H1 (cell line): Measurements from ENCODE around the gene DLG5. TPM values are rescaled to one million over a fixed set of nuclear protein-coding genes. Genes with fewer than 3 reads are reported as not detected.

Experiments
- CTCF ChIA-PET: fragments of 300-600 bp; sonication (Branson Sonifier 250); formaldehyde crosslinking; loops from one replicate; lab custom pipeline; 2021; ENCODE audit not compliant: partially characterized antibody; lab: Charles Lee
- POLR2A ChIA-PET: fragments of 300-600 bp; sonication (Branson Sonifier 250); formaldehyde crosslinking; loops from one replicate; lab custom pipeline; 2021; ENCODE audit warnings: inconsistent platforms; ENCODE audit not compliant: partially characterized antibody; lab: Charles Lee
- DNase-seq, 2 experiments: peaks; one replicate each; pipeline versions ENCODE4 v3.0.0 to v3.0.0-alpha.2; 2010 to 2022; ENCODE audit warnings: low spot score in 2 of 2, low read depth in 1 of 2, mixed read lengths in 1 of 2
- FAIRE-seq: peaks from 2 replicates; lab custom pipeline; 2011; peaks lifted over from hg19 to GRCh38; lab: Jason Lieb, UNC
- H2AFZ ChIP-seq: 2 replicates; pipeline ENCODE4 v1.8.1; 2012; ENCODE audit warnings: low read length, inconsistent platforms
- H2AK5ac ChIP-seq: 2 replicates; pipeline ENCODE4 v1.6.1; 2013; ENCODE audit warnings: low read depth, low read length
- H2BK120ac ChIP-seq: replicated peaks from 2 replicates; pipeline ENCODE3; 2013; ENCODE audit warnings: low read depth, low read length, inconsistent platforms
- H2BK12ac ChIP-seq: 2 replicates; pipeline ENCODE4 v1.6.1; 2013; ENCODE audit warnings: low read depth, low read length
- H2BK15ac ChIP-seq: 2 replicates; pipeline ENCODE4 v1.6.1; 2013; ENCODE audit warnings: low read length
- H2BK20ac ChIP-seq: 2 replicates; pipeline ENCODE4 v1.6.1; 2013; ENCODE audit warnings: low read length
- H2BK5ac ChIP-seq: 2 replicates; pipeline ENCODE4 v1.6.1; 2013; ENCODE audit warnings: low read depth, low read length
- H3K14ac ChIP-seq: 2 replicates; pipeline ENCODE4 v1.6.1; 2013; ENCODE audit warnings: inconsistent platforms; ENCODE audit not compliant: insufficient read length
- H3K18ac ChIP-seq: 2 replicates; pipeline ENCODE4 v1.6.1; 2013; ENCODE audit warnings: low read length; ENCODE audit errors: extremely low read depth
- H3K23ac ChIP-seq: 2 replicates; pipeline ENCODE4 v1.6.1; 2013; ENCODE audit warnings: inconsistent platforms; ENCODE audit not compliant: insufficient read length
- H3K23me2 ChIP-seq: 2 replicates; pipeline ENCODE4 v1.6.1; 2013; ENCODE audit warnings: low read depth, low read length
- H3K27ac ChIP-seq: 2 replicates; pipeline ENCODE4 v1.6.1; 2011; ENCODE audit warnings: low read depth, low read length, inconsistent platforms
- H3K27me3 ChIP-seq, 4 experiments: replicated peaks in 1 of 4; 1 replicate in 1 of 4; 2 replicates in 3 of 4; pipeline versions ENCODE4 v1.6.1 to v1.8.1; 2011 to 2013; ENCODE audit warnings: low read length in 3 of 4, mild to moderate bottlenecking in 3 of 4, inconsistent platforms in 2 of 4, mixed read lengths in 2 of 4, moderate library complexity in 1 of 4; ENCODE audit not compliant: control insufficient read depth in 3 of 4, insufficient read depth in 3 of 4; ENCODE audit errors: extremely low read depth in 1 of 4
- H3K36me3 ChIP-seq, 4 experiments: 2 replicates each; pipeline versions ENCODE4 v1.6.1 to v1.8.1; 2011 to 2013; ENCODE audit warnings: mild to moderate bottlenecking in 4 of 4, low read length in 3 of 4, moderate library complexity in 2 of 4, control low read depth in 1 of 4, inconsistent platforms in 1 of 4; ENCODE audit not compliant: insufficient read depth in 4 of 4, control insufficient read depth in 2 of 4
- H3K4ac ChIP-seq: replicated peaks from 2 replicates; pipeline ENCODE3; 2013; ENCODE audit warnings: low read length, low read depth, mixed read lengths, inconsistent platforms; ENCODE audit not compliant: insufficient read length
- H3K4me1 ChIP-seq, 4 experiments: replicated peaks in 1 of 4; 1 replicate in 1 of 4; 2 replicates in 3 of 4; pipeline versions ENCODE4 v1.6.1 to v1.8.1; 2011 to 2013; ENCODE audit warnings: low read length in 3 of 4, inconsistent platforms in 2 of 4, mixed read lengths in 1 of 4; ENCODE audit not compliant: insufficient read depth in 4 of 4, control insufficient read depth in 3 of 4
- H3K4me2 ChIP-seq, 2 experiments: 2 replicates each; pipeline versions ENCODE4 v1.6.1 to v1.8.1; 2011 to 2013; ENCODE audit warnings: low read depth in 2 of 2, low read length in 2 of 2, control low read depth in 1 of 2, inconsistent platforms in 1 of 2, mild to moderate bottlenecking in 1 of 2; ENCODE audit not compliant: insufficient read depth in 1 of 2
- H3K4me3 ChIP-seq, 4 experiments: fragments of 200-600, 300-600 bp in 1 of 4; sonication (generic), shearing (Covaris generic), sonication (Bioruptor Twin) in 1 of 4; 2 replicates each; pipeline versions ENCODE4 v1.5.1 to v1.8.1; 2011 to 2016; ENCODE audit warnings: low read length in 4 of 4, low read depth in 3 of 4, control low read depth in 2 of 4, inconsistent platforms in 2 of 4, mild to moderate bottlenecking in 2 of 4, mixed read lengths in 1 of 4, moderate library complexity in 1 of 4; ENCODE audit not compliant: insufficient read depth in 2 of 4; ENCODE audit errors: extremely low read depth in 1 of 4
- H3K56ac ChIP-seq: replicated peaks from 2 replicates; pipeline ENCODE3; 2013; ENCODE audit warnings: low read depth, mild to moderate bottlenecking, mixed read lengths, low read length, inconsistent platforms; ENCODE audit not compliant: insufficient read length
- H3K79me1 ChIP-seq: 2 replicates; pipeline ENCODE4 v1.6.1; 2013; ENCODE audit warnings: low read depth, low read length, control low read depth
- H3K79me2 ChIP-seq, 2 experiments: 2 replicates each; pipeline versions ENCODE4 v1.6.1 to v1.8.1; 2012 to 2013; ENCODE audit warnings: low read length in 2 of 2, mild to moderate bottlenecking in 2 of 2, inconsistent platforms in 1 of 2; ENCODE audit not compliant: insufficient read depth in 2 of 2, control insufficient read depth in 1 of 2
- H3K9ac ChIP-seq, 4 experiments: replicated peaks in 1 of 4; 1 replicate in 1 of 4; 2 replicates in 3 of 4; pipeline versions ENCODE4 v1.6.1 to v1.8.1; 2011 to 2013; ENCODE audit warnings: low read depth in 3 of 4, low read length in 3 of 4, control low read depth in 2 of 4, mild to moderate bottlenecking in 2 of 4, moderate library complexity in 2 of 4, inconsistent platforms in 1 of 4; ENCODE audit errors: extremely low read depth in 1 of 4
- H3K9me3 ChIP-seq, 2 experiments: 2 replicates each; pipeline versions ENCODE4 v1.6.1 to v1.8.1; 2012 to 2013; ENCODE audit warnings: mild to moderate bottlenecking in 2 of 2, moderate library complexity in 2 of 2, control low read depth in 1 of 2, inconsistent platforms in 1 of 2, low read depth in 1 of 2, low read length in 1 of 2, mixed read lengths in 1 of 2; ENCODE audit not compliant: insufficient read depth in 2 of 2
- H4K20me1 ChIP-seq, 2 experiments: replicated peaks in 1 of 2; 2 replicates each; pipeline versions ENCODE3 to v1.8.1; 2011 to 2013; ENCODE audit warnings: inconsistent platforms in 2 of 2, low read length in 2 of 2, mild to moderate bottlenecking in 1 of 2; ENCODE audit not compliant: insufficient read depth in 2 of 2, control insufficient read depth in 1 of 2
- H4K5ac ChIP-seq: 2 replicates; pipeline ENCODE4 v1.6.1; 2013; ENCODE audit warnings: low read length, low read depth, mixed read lengths, inconsistent platforms; ENCODE audit not compliant: insufficient read length
- H4K8ac ChIP-seq: 2 replicates; pipeline ENCODE4 v1.8.0; 2013; ENCODE audit warnings: mild to moderate bottlenecking, moderate library complexity, low read length, inconsistent platforms; ENCODE audit not compliant: insufficient read depth; ENCODE audit errors: extremely low read depth
- H4K91ac ChIP-seq: replicated peaks from 2 replicates; pipeline ENCODE3; 2013; ENCODE audit warnings: low read length, mixed read lengths, inconsistent platforms; ENCODE audit not compliant: insufficient read length
- ATF2 ChIP-seq: IDR thresholded peaks from 2 replicates; pipeline ENCODE4 v1.6.1; 2012; ENCODE audit warnings: low read length, inconsistent platforms
- EZH2 ChIP-seq: fragments of 200-600 bp; sonication (generic); IDR thresholded peaks from 2 replicates; pipeline ENCODE4 v1.7.1; 2012; ENCODE audit warnings: low read depth, mild to moderate bottlenecking, moderate library complexity, low read length, inconsistent platforms; ENCODE audit not compliant: severe bottlenecking
- KDM4A ChIP-seq: IDR thresholded peaks from one replicate; pipeline ENCODE4 v1.7.1; 2012; ENCODE audit warnings: low read depth, mild to moderate bottlenecking, moderate library complexity, low read length, inconsistent platforms; ENCODE audit not compliant: severe bottlenecking
- PHF8 ChIP-seq: fragments of 200-600 bp; sonication (generic); conservative IDR thresholded peaks from 2 replicates; pipeline ENCODE4 v1.7.1; 2012; ENCODE audit warnings: low read depth, mild to moderate bottlenecking, inconsistent platforms, low read length, moderate library complexity
- TCF12 ChIP-seq: IDR thresholded peaks from 2 replicates; pipeline ENCODE4 v1.6.1; 2011; ENCODE audit warnings: low read depth, mild to moderate bottlenecking, low read length
- USF2 ChIP-seq: IDR thresholded peaks from 2 replicates; pipeline ENCODE4 v1.6.1; 2011; ENCODE audit warnings: low read length, improper control_type of control experiment
- WGBS, 2 experiments: shearing (Covaris generic) in 1 of 2; methylation state at CpG; one replicate each; pipeline versions ENCODE4 v1.1.6 to v1.1.7; 2013 to 2015; ENCODE audit warnings: low lambda C conversion rate in 2 of 2, mixed read lengths in 2 of 2, inconsistent platforms in 1 of 2, low coverage in 1 of 2, missing lambda C conversion rate in 1 of 2; ENCODE audit not compliant: insufficient replicate concordance in 2 of 2, insufficient coverage in 1 of 2, insufficient read length in 1 of 2; ENCODE audit errors: extremely low coverage in 1 of 2, missing lambda C conversion rate in 1 of 2; 5-methylcytosine and 5-hydroxymethylcytosine counted together
- polyA plus RNA-seq, 7 experiments: library from polyadenylated mRNA; depleted of rRNA in 3 of 7; stranded (reverse) in 5 of 7; unstranded in 2 of 7; fragments of >200 nt in 5 of 7; fragments of 200-250 nt in 2 of 7; gene quantifications; 1 replicate in 5 of 7; 2 replicates in 1 of 7; 4 replicates in 1 of 7; pipeline versions ENCODE4 v1.2.1 to v1.2.3, GENCODE V29; 2011 to 2013; ENCODE audit warnings: missing spikeins in 2 of 7, mixed read lengths in 2 of 7
- total RNA-seq: library from RNA; stranded (reverse); fragmentation: NEBNext Ultra II Directional; extraction: Animal tissue kit (Norgen Biotek cat#: 25700); gene quantifications from 2 replicates; pipeline ENCODE4 v1.2.1, GENCODE V29; 2021

DLG5 gene
- total and polyA plus RNA-seq, 2 of the 8 experiments (the other 6 are each of a cell fraction or from before 2014, with no cell fraction given) = 15.6 to 71.4 TPM

GRCh38 chr10:77798940-77799339 is 127.6 kb downstream of the DLG5 start:
- Histone ChIP-seq H2BK5ac (no peak overlapping the region), H3K27me3 (no peaks in the 10 kb centered on the region), H3K36me3 (peaks cover 2 to 27% (median 9%) of the 10 kb centered on the region in 4 experiments; a peak in 6 of 8 replicates), H2AK5ac (no peak overlapping the region), H4K91ac (no peak overlapping the region), H2BK15ac (no peak overlapping the region), H3K4me2 (no peak overlapping the region), H2BK20ac (no peak overlapping the region), H3K23me2 (no peaks in the 10 kb centered on the region), H4K5ac (no peak overlapping the region), H3K79me2 (no peaks in the 10 kb centered on the region), H3K4me1 (peaks cover 4 to 14% (median 8%) of the 10 kb centered on the region in 4 experiments; a peak in 5 of 7 replicates), H3K27ac (no peak overlapping the region), H3K18ac (no peak overlapping the region), H2AFZ (no peak overlapping the region), H3K4me3 (no peak overlapping the region), H4K8ac (no peak overlapping the region), H3K9ac (no peak overlapping the region), H3K79me1 (no peaks in the 10 kb centered on the region; the same call in 1 of the 2 replicates), H3K4ac (no peak overlapping the region), H3K14ac (no peak overlapping the region), H3K9me3 (no peaks in the 10 kb centered on the region), H3K23ac (no peak overlapping the region), H2BK12ac (no peak overlapping the region), H3K56ac (no peak overlapping the region), H2BK120ac (no peak overlapping the region), H4K20me1 (no peaks in the 10 kb centered on the region)
- 92% methylated on average over 2 of the region's 2 CpGs; no CpG with 5 or more reads in 1 of the 2 experiments for WGBS, 2 experiments
- TF ChIP-seq TCF12 (no peak), ATF2 (no peak), EZH2 (no peak), PHF8 (no peak), USF2 (no peak), KDM4A (no peak)
- no peak for DNase-seq
- POLR2A ChIA-PET = no interaction called here
- CTCF ChIA-PET = interaction anchor here (0.7 to 0.9 kb wide), 2 partner anchors 23 to 174 kb away, joined by 3 read pairs; no protein-coding TSS in a partner anchor
- FAIRE-seq = no peak
